ENCODE measurements around the gene MAP2K6.

MAP2K6 gene

DNA sequence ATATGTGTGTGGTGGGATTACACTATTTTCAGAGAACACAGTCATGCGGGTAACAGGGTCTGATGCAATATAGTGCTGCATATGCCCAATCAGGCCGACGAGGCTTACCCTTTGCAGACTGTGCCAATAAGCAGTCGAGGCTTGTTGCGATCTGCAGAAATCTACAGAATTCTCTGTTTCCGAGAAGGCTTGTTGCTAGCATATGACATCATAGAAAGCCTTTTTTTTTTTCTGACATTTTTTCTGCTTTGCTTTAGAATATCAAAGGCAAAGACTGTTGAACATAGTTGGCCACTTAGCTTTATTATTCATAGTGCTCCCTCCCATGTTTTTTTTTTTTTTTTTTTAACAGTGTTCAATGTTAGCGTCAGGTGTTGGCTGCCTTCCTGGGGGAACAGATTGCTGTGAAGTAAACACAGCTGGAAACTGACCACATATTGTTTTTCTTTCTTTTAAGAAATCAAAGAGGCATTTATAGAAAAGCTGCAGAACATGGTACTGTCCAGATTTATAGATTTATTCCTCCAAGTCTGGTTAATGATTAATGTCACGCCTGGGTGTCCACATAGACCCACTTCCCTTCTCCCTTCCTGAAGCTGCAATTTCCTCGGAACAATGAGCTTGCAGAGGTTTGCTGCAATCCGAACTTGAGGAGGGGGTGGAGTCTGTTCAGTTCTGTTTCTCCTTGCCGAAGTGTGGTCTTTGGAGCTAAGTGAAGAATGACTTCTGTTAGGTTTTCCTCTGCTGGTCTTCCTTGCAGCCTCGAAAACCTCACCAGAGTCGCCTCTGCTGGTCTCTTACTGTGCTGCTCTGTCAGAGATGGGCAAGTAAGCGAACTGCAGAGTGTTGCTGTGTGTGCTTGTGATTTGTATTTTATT is 87.3 kb downstream of the MAP2K6 start:
- peaks cover 5% of the 10 kb centered on the region for H3K36me3 Mint-ChIP-seq (ENCODE audit: low read depth)
- H3K4me3 Mint-ChIP-seq: no peak overlapping the region
- DNase-seq (ENCODE audit: low spot score): no peak
- no peaks in the 10 kb centered on the region for H3K4me1 Mint-ChIP-seq (ENCODE audit: low read depth)
- H3K9me3 Mint-ChIP-seq: no peaks in the 10 kb centered on the region
- no peak overlapping the region for H3K27ac Mint-ChIP-seq
- H3K27me3 Mint-ChIP-seq (ENCODE audit: low read depth): no peaks in the 10 kb centered on the region

DNA sequence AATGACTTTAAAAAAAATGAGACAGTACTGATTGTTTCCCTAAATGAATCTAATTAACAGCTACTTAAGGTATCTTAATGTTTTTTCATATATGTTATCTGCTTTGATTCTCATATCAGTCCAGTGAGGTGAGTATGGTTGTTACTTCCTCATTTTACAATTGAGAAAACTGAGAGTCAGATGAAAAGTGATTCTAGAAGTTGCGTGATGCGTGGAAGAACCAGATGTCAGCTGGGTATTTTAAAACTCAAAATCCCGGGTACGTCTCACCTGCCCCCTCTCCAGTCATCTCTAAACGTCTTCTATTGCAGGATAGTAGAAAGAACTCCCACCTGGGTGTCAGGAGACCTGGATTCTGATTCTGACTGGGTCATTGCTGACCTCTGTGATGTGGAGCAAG is 89.2 kb downstream of the MAP2K6 start:
- no peak overlapping the region for H3K4me3 Mint-ChIP-seq
- DNase-seq (ENCODE audit: low spot score): no peak
- H3K4me1 Mint-ChIP-seq (ENCODE audit: low read depth): no peaks in the 10 kb centered on the region
- H3K27me3 Mint-ChIP-seq (ENCODE audit: low read depth): no peaks in the 10 kb centered on the region
- no peak overlapping the region for H3K27ac Mint-ChIP-seq
- no peaks in the 10 kb centered on the region for H3K9me3 Mint-ChIP-seq
- H3K36me3 Mint-ChIP-seq (ENCODE audit: low read depth): peaks cover 5% of the 10 kb centered on the region

DNA sequence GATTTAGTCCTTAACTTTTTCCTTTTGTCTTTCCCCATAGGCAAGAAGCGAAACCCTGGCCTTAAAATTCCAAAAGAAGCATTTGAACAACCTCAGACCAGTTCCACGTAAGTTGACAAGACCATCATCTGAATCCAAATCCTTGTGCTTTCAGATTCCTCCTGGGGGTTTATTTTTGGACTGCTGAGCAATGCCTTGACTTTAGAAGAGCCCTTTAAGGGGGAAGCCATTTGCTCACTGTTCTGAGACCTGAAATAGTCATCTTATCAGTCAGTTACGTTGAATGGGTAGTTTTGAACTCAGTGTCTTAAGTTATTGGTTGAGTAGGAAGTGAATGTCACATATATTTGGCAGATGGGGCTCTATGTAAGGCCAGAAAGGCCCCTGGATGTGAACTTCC is 91.2 kb downstream of the MAP2K6 start:
- Mint-ChIP-seq H3K36me3 (ENCODE audit: low read depth) (peaks cover 5% of the 10 kb centered on the region), H3K27ac (no peak overlapping the region), H3K27me3 (ENCODE audit: low read depth) (no peaks in the 10 kb centered on the region)

DNA sequence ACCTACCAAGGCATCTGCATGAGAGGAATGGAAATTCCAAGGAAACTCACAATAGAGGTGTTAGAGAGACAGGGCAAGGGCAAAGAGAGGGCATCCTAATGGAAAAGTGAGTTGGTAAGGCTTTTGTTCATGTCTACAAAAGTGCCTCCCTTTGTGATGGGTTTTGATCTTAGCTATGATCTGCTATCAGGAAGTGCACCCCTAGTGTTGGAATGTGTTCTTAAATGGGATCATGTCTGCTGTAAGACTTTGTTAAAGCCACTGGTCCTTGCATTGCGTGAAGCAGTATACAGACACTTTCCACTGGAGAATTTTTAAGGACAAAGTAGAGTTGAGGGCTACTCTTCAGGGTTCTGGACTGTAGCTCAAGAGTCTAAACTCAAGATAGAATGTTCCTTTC is 92.0 kb downstream of the MAP2K6 start:
- Mint-ChIP-seq H3K36me3 (ENCODE audit: low read depth) (peaks cover 5% of the 10 kb centered on the region), H3K9me3 (no peaks in the 10 kb centered on the region), H3K4me3 (no peak overlapping the region), H3K4me1 (ENCODE audit: low read depth) (no peaks in the 10 kb centered on the region), H3K27me3 (ENCODE audit: low read depth) (no peaks in the 10 kb centered on the region), H3K27ac (no peak overlapping the region)
- DNase-seq (ENCODE audit: low spot score): no peak

More for the DNA sequence above, 91.2 kb downstream of the MAP2K6 start:
- DNase-seq (ENCODE audit: low spot score): no peak
- H3K4me3 Mint-ChIP-seq: no peak overlapping the region
- no peaks in the 10 kb centered on the region for H3K4me1 Mint-ChIP-seq (ENCODE audit: low read depth)
- H3K9me3 Mint-ChIP-seq: no peaks in the 10 kb centered on the region

DNA sequence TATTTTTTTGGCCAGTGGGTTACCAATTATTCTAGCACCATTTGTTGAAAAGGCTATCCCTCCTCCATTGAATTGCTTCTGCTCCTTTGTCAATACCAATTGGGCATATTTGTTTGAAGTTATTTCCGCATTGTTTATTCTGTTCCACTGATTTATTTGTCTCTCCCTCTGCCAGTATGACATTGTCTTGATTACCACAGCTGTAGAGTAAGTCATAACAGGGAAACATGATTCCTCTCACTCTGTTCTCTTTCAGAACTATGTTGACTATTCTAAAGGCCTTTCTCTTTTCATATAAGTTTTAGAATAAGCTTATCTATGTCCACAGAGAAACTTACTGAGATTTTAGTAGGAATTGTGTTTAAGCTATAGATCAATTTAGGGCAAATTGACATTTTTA is 94.3 kb downstream of the MAP2K6 start:
- H3K36me3 Mint-ChIP-seq (ENCODE audit: low read depth): peaks cover 5% of the 10 kb centered on the region
- DNase-seq (ENCODE audit: low spot score): no peak
- H3K4me1 Mint-ChIP-seq (ENCODE audit: low read depth): no peaks in the 10 kb centered on the region

DNA sequence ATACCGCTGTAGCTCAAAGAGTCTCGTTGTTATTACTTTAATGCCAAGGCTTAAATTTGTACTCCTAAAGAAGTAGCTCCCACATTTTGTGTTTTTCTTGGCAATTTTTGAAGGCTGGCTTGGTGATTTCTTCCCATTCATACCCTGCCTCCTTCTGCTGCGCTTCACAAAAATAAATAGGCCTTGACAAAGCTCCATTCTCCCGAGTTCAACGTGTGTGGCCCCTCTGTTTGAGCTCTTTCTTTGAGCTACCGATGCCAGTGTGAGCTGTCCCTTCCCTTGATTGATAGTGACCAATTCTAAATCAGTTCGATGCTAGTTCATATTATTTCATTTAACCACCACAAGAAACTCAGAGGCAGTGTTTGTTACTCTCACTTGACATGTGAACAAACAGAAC is 96.8 kb downstream of the MAP2K6 start:
- no peak overlapping the region for H3K27ac Mint-ChIP-seq
- no peak overlapping the region for H3K4me3 Mint-ChIP-seq
- no peak for DNase-seq (ENCODE audit: low spot score)
- H3K27me3 Mint-ChIP-seq (ENCODE audit: low read depth): no peaks in the 10 kb centered on the region
- H3K9me3 Mint-ChIP-seq: no peaks in the 10 kb centered on the region
- H3K36me3 Mint-ChIP-seq (ENCODE audit: low read depth): no peaks in the 10 kb centered on the region
- H3K4me1 Mint-ChIP-seq (ENCODE audit: low read depth): no peaks in the 10 kb centered on the region

More for the DNA sequence above, 94.3 kb downstream of the MAP2K6 start:
- Mint-ChIP-seq H3K27me3 (ENCODE audit: low read depth) (no peaks in the 10 kb centered on the region), H3K27ac (no peak overlapping the region), H3K4me3 (no peak overlapping the region), H3K9me3 (no peaks in the 10 kb centered on the region)

DNA sequence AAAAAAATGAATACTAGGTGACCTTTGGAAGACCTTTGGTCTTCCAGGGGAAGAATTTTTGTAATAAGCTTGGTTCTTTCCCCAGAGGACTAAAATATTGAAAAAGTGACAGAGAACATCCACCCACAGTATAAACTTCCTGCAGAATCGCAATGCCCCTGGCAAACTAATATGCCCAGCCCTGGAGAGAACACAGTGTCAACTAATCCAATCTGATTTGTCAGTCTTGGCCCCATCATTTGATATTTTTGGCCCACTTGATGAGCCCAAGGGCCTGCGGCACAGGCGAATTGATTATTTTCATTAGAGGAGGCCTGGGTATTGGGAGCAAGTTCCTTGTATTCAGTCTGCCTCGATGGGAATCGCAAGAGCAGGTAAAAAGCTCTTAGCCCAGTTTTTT is 98.4 kb downstream of the MAP2K6 start:
- no peaks in the 10 kb centered on the region for H3K9me3 Mint-ChIP-seq
- H3K36me3 Mint-ChIP-seq (ENCODE audit: low read depth): peaks cover 1% of the 10 kb centered on the region
- no peak overlapping the region for H3K4me3 Mint-ChIP-seq
- H3K4me1 Mint-ChIP-seq (ENCODE audit: low read depth): peaks cover 5% of the 10 kb centered on the region
- DNase-seq (ENCODE audit: low spot score): no peak
- no peaks in the 10 kb centered on the region for H3K27me3 Mint-ChIP-seq (ENCODE audit: low read depth)
- H3K27ac Mint-ChIP-seq: no peak overlapping the region

DNA sequence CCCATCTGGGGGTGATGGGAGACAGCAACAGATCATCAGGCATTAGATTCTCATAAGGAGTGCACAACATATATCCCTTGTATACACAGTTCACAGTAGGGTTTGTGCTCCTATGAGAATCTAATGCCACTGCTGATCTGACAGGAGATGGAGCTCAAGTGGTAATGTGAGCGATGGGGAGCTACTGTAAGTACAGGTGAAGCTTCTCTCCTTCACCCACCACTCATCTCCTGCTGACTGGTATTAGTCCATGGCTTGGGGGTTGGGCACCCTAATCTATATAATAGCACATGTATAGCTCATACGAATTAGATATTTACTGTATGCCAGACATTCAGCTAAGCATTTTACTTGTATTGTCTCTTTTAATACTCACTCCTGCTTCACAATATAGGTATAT is 101.7 kb downstream of the MAP2K6 start:
- no peak overlapping the region for H3K27ac Mint-ChIP-seq

DNA sequence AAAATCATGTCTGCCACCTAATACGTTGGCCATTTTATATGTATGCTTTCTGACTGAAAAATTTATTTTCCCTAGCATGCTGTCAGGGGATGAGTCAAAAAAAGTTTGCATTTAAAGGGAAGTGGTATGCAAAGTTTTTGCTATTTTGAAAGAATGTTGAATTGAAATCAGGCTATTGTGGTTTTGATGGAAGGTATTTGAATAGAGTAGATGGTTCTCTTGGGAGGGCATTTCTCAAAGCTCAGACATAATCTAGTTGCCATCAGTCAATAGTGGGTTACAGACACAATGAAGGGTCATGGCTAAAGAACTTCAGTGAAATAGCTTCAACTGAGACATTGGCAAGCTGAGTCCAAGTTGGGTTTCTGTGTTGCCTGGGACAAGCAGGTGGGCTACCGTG is 102.4 kb downstream of the MAP2K6 start:
- DNase-seq (ENCODE audit: low spot score): no peak
- Mint-ChIP-seq H3K4me3 (no peak overlapping the region), H3K27ac (no peak overlapping the region)

More for the DNA sequence above, 101.7 kb downstream of the MAP2K6 start:
- no peaks in the 10 kb centered on the region for H3K27me3 Mint-ChIP-seq (ENCODE audit: low read depth)
- H3K36me3 Mint-ChIP-seq (ENCODE audit: low read depth): peaks cover 8% of the 10 kb centered on the region
- no peak overlapping the region for H3K4me3 Mint-ChIP-seq
- DNase-seq (ENCODE audit: low spot score): no peak
- H3K9me3 Mint-ChIP-seq: no peaks in the 10 kb centered on the region
- H3K4me1 Mint-ChIP-seq (ENCODE audit: low read depth): peaks cover 5% of the 10 kb centered on the region

DNA sequence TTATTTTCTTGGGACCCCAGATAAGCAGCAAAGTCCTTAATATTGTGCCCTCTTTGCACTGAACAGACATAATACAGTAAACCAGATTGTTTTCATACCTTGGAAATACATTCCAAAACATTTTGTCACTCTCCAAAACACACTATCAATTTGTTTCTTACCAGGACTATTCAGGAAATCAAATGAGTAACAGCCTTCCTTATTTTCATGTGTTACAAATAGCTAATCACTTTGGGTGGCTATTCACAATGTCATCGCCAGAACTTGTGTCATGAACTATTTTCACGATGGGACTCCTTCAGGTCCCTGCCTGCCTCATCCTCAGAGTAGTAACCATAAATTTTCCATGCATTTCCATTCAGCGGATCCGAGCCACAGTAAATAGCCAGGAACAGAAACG is 104.5 kb downstream of the MAP2K6 start:
- H3K9me3 Mint-ChIP-seq: no peaks in the 10 kb centered on the region
- H3K27ac Mint-ChIP-seq: no peak overlapping the region
- DNase-seq (ENCODE audit: low spot score): no peak
- no peaks in the 10 kb centered on the region for H3K27me3 Mint-ChIP-seq (ENCODE audit: low read depth)
- H3K4me1 Mint-ChIP-seq (ENCODE audit: low read depth): peaks cover 5% of the 10 kb centered on the region
- peaks cover 8% of the 10 kb centered on the region for H3K36me3 Mint-ChIP-seq (ENCODE audit: low read depth)
- no peak overlapping the region for H3K4me3 Mint-ChIP-seq

More for the DNA sequence above, 102.4 kb downstream of the MAP2K6 start:
- Mint-ChIP-seq H3K4me1 (ENCODE audit: low read depth) (peaks cover 5% of the 10 kb centered on the region), H3K27me3 (ENCODE audit: low read depth) (no peaks in the 10 kb centered on the region), H3K9me3 (no peaks in the 10 kb centered on the region), H3K36me3 (ENCODE audit: low read depth) (peaks cover 8% of the 10 kb centered on the region)

DNA sequence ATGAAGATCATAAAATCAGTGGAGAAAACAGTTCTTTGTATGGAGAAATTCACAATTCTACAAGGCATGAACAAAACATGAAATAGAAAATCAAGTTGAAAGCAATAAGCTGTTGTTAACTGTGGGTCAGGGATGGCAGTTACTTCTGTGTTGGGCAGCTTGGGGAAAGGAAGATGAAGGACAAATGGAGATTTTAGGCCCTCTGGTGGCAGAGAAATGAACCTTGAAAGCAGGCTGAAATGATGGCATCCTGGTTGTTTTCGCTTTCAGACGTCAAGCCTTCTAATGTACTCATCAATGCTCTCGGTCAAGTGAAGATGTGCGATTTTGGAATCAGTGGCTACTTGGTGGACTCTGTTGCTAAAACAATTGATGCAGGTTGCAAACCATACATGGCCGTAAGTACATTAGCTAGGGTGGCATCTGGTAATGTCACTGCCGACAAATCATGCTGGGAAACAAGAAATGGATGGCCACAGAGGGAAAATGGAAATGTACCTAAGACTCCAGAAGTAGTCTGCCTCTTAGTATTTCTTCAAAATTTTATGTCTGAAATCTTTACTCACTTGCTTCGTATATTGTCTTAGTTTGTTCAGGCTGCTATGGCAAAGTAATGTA is 108.9 kb downstream of the MAP2K6 start:
- no peak for DNase-seq (ENCODE audit: low spot score)
- H3K36me3 Mint-ChIP-seq (ENCODE audit: low read depth): peaks cover 8% of the 10 kb centered on the region
- H3K4me1 Mint-ChIP-seq (ENCODE audit: low read depth): no peaks in the 10 kb centered on the region
- H3K9me3 Mint-ChIP-seq: no peaks in the 10 kb centered on the region
- H3K4me3 Mint-ChIP-seq: no peak overlapping the region
- H3K27me3 Mint-ChIP-seq (ENCODE audit: low read depth): no peaks in the 10 kb centered on the region
- H3K27ac Mint-ChIP-seq: no peak overlapping the region

DNA sequence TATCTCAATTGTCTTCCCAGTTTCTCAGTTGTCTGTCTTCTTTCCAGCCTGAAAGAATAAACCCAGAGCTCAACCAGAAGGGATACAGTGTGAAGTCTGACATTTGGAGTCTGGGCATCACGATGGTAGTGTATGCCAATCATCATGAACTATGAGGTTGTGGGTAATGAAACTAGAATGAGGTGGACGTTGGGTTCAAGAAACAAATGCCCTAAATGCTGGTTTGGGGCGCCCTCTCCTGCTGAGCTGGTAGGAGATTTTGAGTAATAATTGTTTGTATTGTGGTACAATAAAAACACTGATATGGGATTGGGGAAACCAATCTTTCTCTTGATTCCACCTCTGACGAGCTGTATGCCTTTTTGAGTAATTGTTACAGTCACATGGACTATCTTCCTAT is 110.4 kb downstream of the MAP2K6 start:
- no peak overlapping the region for H3K27ac Mint-ChIP-seq
- H3K36me3 Mint-ChIP-seq (ENCODE audit: low read depth): peaks cover 4% of the 10 kb centered on the region
- no peak overlapping the region for H3K4me3 Mint-ChIP-seq
- no peaks in the 10 kb centered on the region for H3K4me1 Mint-ChIP-seq (ENCODE audit: low read depth)
- H3K9me3 Mint-ChIP-seq: no peaks in the 10 kb centered on the region
- DNase-seq (ENCODE audit: low spot score): no peak
- no peaks in the 10 kb centered on the region for H3K27me3 Mint-ChIP-seq (ENCODE audit: low read depth)

DNA sequence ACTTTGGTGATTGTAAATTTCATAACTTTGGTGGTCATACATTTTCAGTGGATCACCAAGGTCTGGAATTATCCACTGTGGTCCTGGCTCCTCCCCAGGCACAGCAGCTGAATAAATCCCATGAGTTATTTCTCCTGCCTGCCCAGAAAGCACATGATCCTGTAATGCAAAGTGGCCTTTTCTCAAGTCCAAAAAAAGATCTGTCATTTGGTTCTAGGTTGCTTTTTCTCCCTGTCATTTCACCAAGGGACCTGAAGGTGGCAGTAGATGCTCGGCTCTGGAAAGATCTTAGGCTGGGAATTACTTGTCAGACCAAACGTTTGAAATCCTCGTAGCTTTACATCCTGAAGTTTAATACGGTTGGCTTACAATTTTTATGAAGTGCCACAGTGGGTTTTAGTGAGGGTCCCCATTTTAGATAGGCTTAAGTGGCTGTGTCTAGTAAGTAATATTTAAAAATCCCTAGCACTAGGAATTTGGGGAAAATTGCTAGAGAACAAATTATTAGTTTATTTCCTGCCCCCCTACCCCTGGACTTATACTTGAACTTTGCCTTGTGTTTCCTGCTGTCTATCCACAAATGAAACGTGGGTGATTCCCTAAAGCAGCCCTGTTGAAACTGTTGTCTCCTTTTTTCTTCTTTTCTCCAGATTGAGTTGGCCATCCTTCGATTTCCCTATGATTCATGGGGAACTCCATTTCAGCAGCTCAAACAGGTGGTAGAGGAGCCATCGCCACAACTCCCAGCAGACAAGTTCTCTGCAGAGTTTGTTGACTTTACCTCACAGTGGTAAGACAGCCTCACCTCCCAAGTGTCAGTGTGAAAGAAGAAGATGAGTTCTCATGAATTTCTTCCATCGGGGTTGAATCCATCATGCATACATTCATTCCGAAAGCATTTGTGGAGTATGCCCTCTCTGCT is 111.7 kb downstream of the MAP2K6 start:
- Mint-ChIP-seq H3K27me3 (ENCODE audit: low read depth) (no peaks in the 10 kb centered on the region), H3K4me1 (ENCODE audit: low read depth) (no peaks in the 10 kb centered on the region), H3K9me3 (no peaks in the 10 kb centered on the region), H3K36me3 (ENCODE audit: low read depth) (peaks cover 4% of the 10 kb centered on the region), H3K27ac (no peak overlapping the region), H3K4me3 (no peak overlapping the region)
- no peak for DNase-seq (ENCODE audit: low spot score)

DNA sequence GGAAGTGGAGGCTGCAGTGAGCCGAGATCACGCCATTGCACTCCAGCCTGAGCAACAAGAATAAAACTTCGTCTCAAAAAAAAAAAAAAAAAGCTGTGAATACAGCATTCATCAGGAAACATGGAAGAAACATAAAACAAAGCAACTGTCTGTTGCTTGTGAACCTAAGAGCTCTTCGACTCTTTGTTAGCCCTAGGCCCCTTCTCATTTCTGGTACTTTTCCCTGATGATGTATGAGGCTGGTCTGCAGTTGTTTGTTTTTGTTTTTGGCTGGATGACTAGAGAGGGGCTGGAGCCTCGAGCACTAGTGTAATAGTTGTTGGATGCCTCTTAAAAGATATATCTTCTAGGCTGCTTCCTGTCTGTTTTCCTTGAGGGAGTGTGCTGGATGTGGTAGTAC is 113.5 kb downstream of the MAP2K6 start:
- no peak overlapping the region for H3K4me3 Mint-ChIP-seq
- no peaks in the 10 kb centered on the region for H3K27me3 Mint-ChIP-seq (ENCODE audit: low read depth)
- no peak for DNase-seq (ENCODE audit: low spot score)
- no peaks in the 10 kb centered on the region for H3K4me1 Mint-ChIP-seq (ENCODE audit: low read depth)
- H3K27ac Mint-ChIP-seq: no peak overlapping the region
- peaks cover 4% of the 10 kb centered on the region for H3K36me3 Mint-ChIP-seq (ENCODE audit: low read depth)
- no peaks in the 10 kb centered on the region for H3K9me3 Mint-ChIP-seq

Measured in T-helper 2 cell treated with Interferon-gamma antibody and Interleukin-4, amounts not matched to agents 5 μg/mL and 100 μg/mL, for 36 hours (primary cell).